Measurements from ENCODE around the gene PLXNC1. TPM values are rescaled to one million over a fixed set of nuclear protein-coding genes. Genes with fewer than 3 reads are reported as not detected.

The PLXNC1 gene
- total and polyA plus RNA-seq, 9 of the 15 experiments (the other 6 are each of a cell fraction or from before 2014, with no cell fraction given) = 0.08 to 0.87 (median 0.28) TPM

DNA sequence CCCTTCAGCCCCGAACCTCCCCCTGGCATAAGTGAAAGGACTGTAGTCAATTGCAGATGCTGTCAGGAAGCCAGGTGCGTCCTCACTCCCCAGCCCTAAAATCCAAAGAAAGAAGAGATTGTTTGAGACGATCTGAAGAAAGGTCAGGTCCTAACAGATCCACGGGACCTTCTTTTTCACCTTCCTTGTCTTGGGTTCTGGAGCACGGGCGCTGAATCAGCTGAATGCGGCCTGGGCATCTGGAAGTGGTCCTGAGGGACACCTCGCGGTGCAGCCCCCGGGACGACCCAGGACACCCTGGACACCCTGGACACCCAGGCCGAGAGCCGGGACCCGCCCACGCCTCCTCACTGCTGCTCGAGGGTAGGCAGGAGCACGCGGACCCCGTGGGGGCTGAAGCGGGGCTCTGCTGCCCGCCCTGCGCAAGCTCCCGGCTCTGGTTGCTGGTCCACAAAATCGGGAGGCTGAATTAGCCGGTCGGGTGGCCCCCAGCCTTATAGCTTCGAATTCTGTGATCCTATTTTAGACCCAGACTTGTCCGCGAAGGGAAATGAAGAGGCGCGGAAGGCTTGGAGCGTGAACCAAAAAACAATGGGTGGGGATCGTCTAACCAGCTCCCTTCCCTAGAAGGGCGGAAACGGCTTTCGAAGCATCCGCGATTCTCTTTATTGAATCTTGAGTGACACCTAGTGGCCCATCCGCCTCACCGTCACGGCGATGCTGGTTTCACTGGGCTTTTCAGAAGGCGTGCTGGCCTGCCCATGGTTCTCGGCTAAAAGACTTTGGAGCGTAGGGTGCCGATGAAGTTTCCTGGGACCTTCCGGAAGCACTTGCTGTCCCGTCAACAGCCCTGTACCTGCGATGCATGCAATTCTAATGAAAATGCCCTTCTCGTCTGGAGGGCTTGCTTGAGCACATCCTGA is 46.4 kb upstream of the PLXNC1 start (continued):
- TF ChIP-seq, protein P1, sequence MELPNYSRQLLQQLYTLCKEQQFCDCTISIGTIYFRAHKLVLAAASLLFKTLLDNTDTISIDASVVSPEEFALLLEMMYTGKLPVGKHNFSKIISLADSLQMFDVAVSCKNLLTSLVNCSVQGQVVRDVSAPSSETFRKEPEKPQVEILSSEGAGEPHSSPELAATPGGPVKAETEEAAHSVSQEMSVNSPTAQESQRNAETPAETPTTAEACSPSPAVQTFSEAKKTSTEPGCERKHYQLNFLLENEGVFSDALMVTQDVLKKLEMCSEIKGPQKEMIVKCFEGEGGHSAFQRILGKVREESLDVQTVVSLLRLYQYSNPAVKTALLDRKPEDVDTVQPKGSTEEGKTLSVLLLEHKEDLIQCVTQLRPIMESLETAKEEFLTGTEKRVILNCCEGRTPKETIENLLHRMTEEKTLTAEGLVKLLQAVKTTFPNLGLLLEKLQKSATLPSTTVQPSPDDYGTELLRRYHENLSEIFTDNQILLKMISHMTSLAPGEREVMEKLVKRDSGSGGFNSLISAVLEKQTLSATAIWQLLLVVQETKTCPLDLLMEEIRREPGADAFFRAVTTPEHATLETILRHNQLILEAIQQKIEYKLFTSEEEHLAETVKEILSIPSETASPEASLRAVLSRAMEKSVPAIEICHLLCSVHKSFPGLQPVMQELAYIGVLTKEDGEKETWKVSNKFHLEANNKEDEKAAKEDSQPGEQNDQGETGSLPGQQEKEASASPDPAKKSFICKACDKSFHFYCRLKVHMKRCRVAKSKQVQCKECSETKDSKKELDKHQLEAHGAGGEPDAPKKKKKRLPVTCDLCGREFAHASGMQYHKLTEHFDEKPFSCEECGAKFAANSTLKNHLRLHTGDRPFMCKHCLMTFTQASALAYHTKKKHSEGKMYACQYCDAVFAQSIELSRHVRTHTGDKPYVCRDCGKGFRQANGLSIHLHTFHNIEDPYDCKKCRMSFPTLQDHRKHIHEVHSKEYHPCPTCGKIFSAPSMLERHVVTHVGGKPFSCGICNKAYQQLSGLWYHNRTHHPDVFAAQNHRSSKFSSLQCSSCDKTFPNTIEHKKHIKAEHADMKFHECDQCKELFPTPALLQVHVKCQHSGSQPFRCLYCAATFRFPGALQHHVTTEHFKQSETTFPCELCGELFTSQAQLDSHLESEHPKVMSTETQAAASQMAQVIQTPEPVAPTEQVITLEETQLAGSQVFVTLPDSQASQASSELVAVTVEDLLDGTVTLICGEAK (IDR thresholded peaks at IDR 0.05) = no peak
- TF ChIP-seq, protein P1 (CRISPR knock-in tag; IDR thresholded peaks at IDR 0.05) = no peak
- TF ChIP-seq, protein P2, sequence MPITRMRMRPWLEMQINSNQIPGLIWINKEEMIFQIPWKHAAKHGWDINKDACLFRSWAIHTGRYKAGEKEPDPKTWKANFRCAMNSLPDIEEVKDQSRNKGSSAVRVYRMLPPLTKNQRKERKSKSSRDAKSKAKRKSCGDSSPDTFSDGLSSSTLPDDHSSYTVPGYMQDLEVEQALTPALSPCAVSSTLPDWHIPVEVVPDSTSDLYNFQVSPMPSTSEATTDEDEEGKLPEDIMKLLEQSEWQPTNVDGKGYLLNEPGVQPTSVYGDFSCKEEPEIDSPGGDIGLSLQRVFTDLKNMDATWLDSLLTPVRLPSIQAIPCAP (CRISPR knock-in tag; IDR thresholded peaks at IDR 0.05; ENCODE audit: borderline replicate concordance) = no peak
- TF ChIP-seq, protein P3, sequence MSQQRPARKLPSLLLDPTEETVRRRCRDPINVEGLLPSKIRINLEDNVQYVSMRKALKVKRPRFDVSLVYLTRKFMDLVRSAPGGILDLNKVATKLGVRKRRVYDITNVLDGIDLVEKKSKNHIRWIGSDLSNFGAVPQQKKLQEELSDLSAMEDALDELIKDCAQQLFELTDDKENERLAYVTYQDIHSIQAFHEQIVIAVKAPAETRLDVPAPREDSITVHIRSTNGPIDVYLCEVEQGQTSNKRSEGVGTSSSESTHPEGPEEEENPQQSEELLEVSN (IDR thresholded peaks at IDR 0.05; ENCODE audit: borderline replicate concordance in 1 of 2, extremely low read depth in 1 of 2, insufficient read depth in 1 of 2, insufficient read length in 1 of 2, low read depth in 1 of 2, low read length in 1 of 2, poor library complexity in 1 of 2, severe bottlenecking in 1 of 2) = no peak
- no peak for TF ChIP-seq HNRNPLL (IDR thresholded peaks at IDR 0.05; ENCODE audit: low read depth, low read length, poor library complexity, severe bottlenecking)
- peak; percentile 85 for TF ChIP-seq SMC3 (conservative IDR thresholded peaks at IDR 0.05; ENCODE audit: insufficient read depth, low read depth, low read length)
- no peak for TF ChIP-seq ZNF41 (CRISPR knock-in tag; conservative IDR thresholded peaks at IDR 0.05)
- no peak for TF ChIP-seq PHB2 (IDR thresholded peaks at IDR 0.05; ENCODE audit: low read depth)

All from K562 (cell line).